GM23338 (cell line): Measurements from ENCODE around the gene ATAD1. TPM values are rescaled to one million over a fixed set of nuclear protein-coding genes. Genes with fewer than 3 reads are reported as not detected.

ENCODE experiments used
- ATAC-seq: fragments of 200-7000 bp; cut with Tn5 transposase; 3 replicates; pipeline ENCODE4 v1.9.1; 2020
- DNase-seq: peaks from one replicate; pipeline ENCODE4 v3.0.0-alpha.2; 2015; ENCODE audit warnings: low spot score
- H2AFZ ChIP-seq: fragments of 200-600 bp; sonication (generic); 2 replicates; pipeline ENCODE4 v1.8.0; 2016; ENCODE audit warnings: antibody characterized with exemption, mild to moderate bottlenecking, moderate library complexity
- H3F3A ChIP-seq: fragments of 200-600 bp; sonication (generic); replicated peaks from 2 replicates; pipeline ENCODE4 v1.8.0; 2017; ENCODE audit warnings: antibody characterized with exemption, mixed run types, low read depth
- H3K27ac ChIP-seq: fragments of 200-600 bp; sonication (generic); 2 replicates; pipeline ENCODE4 v1.6.1; 2016; ENCODE audit warnings: low read depth
- H3K27me3 ChIP-seq: fragments of 200-600 bp; sonication (generic); 2 replicates; pipeline ENCODE4 v1.8.0; 2016; ENCODE audit warnings: mild to moderate bottlenecking, mixed run types, moderate library complexity; ENCODE audit not compliant: insufficient read depth
- H3K36me3 ChIP-seq: fragments of 200-600 bp; sonication (generic); 2 replicates; pipeline ENCODE4 v1.8.0; 2016; ENCODE audit warnings: mild to moderate bottlenecking; ENCODE audit not compliant: insufficient read depth
- H3K4me1 ChIP-seq: fragments of 200-600 bp; sonication (generic); 2 replicates; pipeline ENCODE4 v1.8.0; 2016; ENCODE audit warnings: mild to moderate bottlenecking, moderate library complexity; ENCODE audit not compliant: insufficient read depth
- H3K4me2 ChIP-seq: fragments of 200-600 bp; sonication (generic); 2 replicates; pipeline ENCODE4 v1.7.1; 2017; ENCODE audit warnings: mixed run types
- H3K4me3 ChIP-seq: fragments of 200-600 bp; sonication (generic); 2 replicates; pipeline ENCODE4 v1.6.1; 2016; ENCODE audit warnings: mixed run types
- H3K79me2 ChIP-seq: fragments of 200-600 bp; sonication (generic); replicated peaks from 2 replicates; pipeline ENCODE4 v1.8.0; 2017; ENCODE audit warnings: mild to moderate bottlenecking; ENCODE audit not compliant: insufficient read depth
- H3K9me2 ChIP-seq: fragments of 200-600 bp; sonication (generic); 2 replicates; pipeline ENCODE4 v1.8.0; 2017; ENCODE audit not compliant: insufficient read depth
- H4K20me1 ChIP-seq: fragments of 200-600 bp; sonication (generic); replicated peaks from 2 replicates; pipeline ENCODE4 v1.8.0; 2017; ENCODE audit warnings: mild to moderate bottlenecking; ENCODE audit not compliant: insufficient read depth
- H3K27ac Mint-ChIP-seq: 2 replicates; pipeline ENCODE4 v1.8.0; 2020; ENCODE audit warnings: inconsistent platforms, mild to moderate bottlenecking, moderate library complexity, mixed read lengths
- H3K27me3 Mint-ChIP-seq: 3 replicates; pipeline ENCODE4 v1.8.0; 2022; ENCODE audit warnings: low read depth, mild to moderate bottlenecking, moderate library complexity, mixed read lengths, inconsistent platforms; ENCODE audit not compliant: insufficient read depth, poor library complexity
- H3K36me3 Mint-ChIP-seq: 3 replicates; pipeline ENCODE4 v1.8.0; 2021; ENCODE audit warnings: low read depth, mild to moderate bottlenecking, inconsistent platforms, moderate library complexity, mixed read lengths
- H3K4me1 Mint-ChIP-seq: 3 replicates; pipeline ENCODE4 v1.8.0; 2020; ENCODE audit warnings: mild to moderate bottlenecking, inconsistent platforms, mixed read lengths
- H3K4me3 Mint-ChIP-seq: 3 replicates; pipeline ENCODE4 v1.8.0; 2021; ENCODE audit warnings: moderate library complexity, mild to moderate bottlenecking, inconsistent platforms, mixed read lengths
- H3K9me3 Mint-ChIP-seq: 3 replicates; pipeline ENCODE4 v1.8.0; 2020; ENCODE audit warnings: moderate library complexity, mild to moderate bottlenecking, inconsistent platforms, mixed read lengths
- CREB1 ChIP-seq: fragments of 250-450 bp; sonication (Bioruptor Pico); IDR thresholded peaks from 2 replicates; pipeline ENCODE4 v1.5.0; 2020; ENCODE audit warnings: low read depth, mild to moderate bottlenecking, moderate library complexity
- EZH2 ChIP-seq: fragments of 200-600 bp; sonication (generic); IDR thresholded peaks from one replicate; pipeline ENCODE4 v1.8.0; 2017; ENCODE audit warnings: antibody characterized with exemption, mild to moderate bottlenecking, low read depth; ENCODE audit not compliant: unreplicated experiment
- EZH2phosphoT487 ChIP-seq: fragments of 200-600 bp; sonication (generic); IDR thresholded peaks from one replicate; pipeline ENCODE4 v1.8.1; 2018; ENCODE audit warnings: antibody characterized with exemption; ENCODE audit not compliant: unreplicated experiment
- JUNB ChIP-seq: IDR thresholded peaks from one replicate; pipeline ENCODE4 v1.6.1; 2016; ENCODE audit warnings: antibody characterized with exemption; ENCODE audit not compliant: unreplicated experiment
- NANOG ChIP-seq: IDR thresholded peaks from 2 replicates; pipeline ENCODE4 v1.6.1; 2016; ENCODE audit warnings: antibody characterized with exemption, borderline replicate concordance
- POLR2AphosphoS5 ChIP-seq: IDR thresholded peaks from 2 replicates; pipeline ENCODE4 v1.6.1; 2016; ENCODE audit warnings: antibody characterized with exemption, low read depth
- STAT1 ChIP-seq: IDR thresholded peaks from one replicate; pipeline ENCODE4 v1.6.1; 2016; ENCODE audit warnings: antibody characterized with exemption; ENCODE audit not compliant: unreplicated experiment
- ZNF114 ChIP-seq: fragments of 250-450 bp; sonication (Bioruptor Pico); IDR thresholded peaks from 2 replicates; pipeline ENCODE4 v1.5.0; 2020; ENCODE audit warnings: mild to moderate bottlenecking, moderate library complexity
- ZNF331 ChIP-seq: fragments of 250-450 bp; sonication (Bioruptor Pico); IDR thresholded peaks from 2 replicates; pipeline ENCODE4 v1.5.0; 2020; ENCODE audit warnings: low read depth, mild to moderate bottlenecking, moderate library complexity
- polyA plus RNA-seq: library from polyadenylated mRNA; unstranded; fragments of >200 nt; fragmentation: Nextera tagmentation; extraction: Ambion mirVana; gene quantifications from 2 replicates; pipeline ENCODE4 v1.2.1, GENCODE V29; 2016
- total RNA-seq: library from RNA; depleted of rRNA; stranded (reverse); fragments of >200 nt; shearing (Covaris generic); gene quantifications from 2 replicates; pipeline ENCODE4 v1.2.3, GENCODE V29; 2014
- TF ChIP-seq, protein P1 (sequence below): IDR thresholded peaks from 2 replicates; pipeline ENCODE4 v1.6.1; 2016; ENCODE audit warnings: antibody characterized with exemption
- TF ChIP-seq, protein P2 (sequence below): fragments of 250-450 bp; sonication (Bioruptor Pico); IDR thresholded peaks from 2 replicates; pipeline ENCODE4 v1.5.0; 2020; ENCODE audit warnings: mild to moderate bottlenecking, moderate library complexity
- TF ChIP-seq, protein P3 (sequence below), 2 experiments: fragments of 200-600 bp in 1 of 2; sonication (generic) in 1 of 2; conservative IDR thresholded peaks; 2 replicates each; pipeline versions ENCODE4 v1.5.1 to v1.6.1; 2016 to 2017; ENCODE audit warnings: antibody characterized with exemption in 2 of 2, low read depth in 2 of 2, mild to moderate bottlenecking in 2 of 2, moderate library complexity in 1 of 2
- TF ChIP-seq, protein P4 (sequence below): IDR thresholded peaks from one replicate; pipeline ENCODE4 v1.6.1; 2018; ENCODE audit warnings: antibody characterized with exemption; ENCODE audit not compliant: unreplicated experiment

Gene ATAD1
- total and polyA plus RNA-seq, 2 experiments from 2014 or later = 30.3 to 49.6 TPM

DNA sequence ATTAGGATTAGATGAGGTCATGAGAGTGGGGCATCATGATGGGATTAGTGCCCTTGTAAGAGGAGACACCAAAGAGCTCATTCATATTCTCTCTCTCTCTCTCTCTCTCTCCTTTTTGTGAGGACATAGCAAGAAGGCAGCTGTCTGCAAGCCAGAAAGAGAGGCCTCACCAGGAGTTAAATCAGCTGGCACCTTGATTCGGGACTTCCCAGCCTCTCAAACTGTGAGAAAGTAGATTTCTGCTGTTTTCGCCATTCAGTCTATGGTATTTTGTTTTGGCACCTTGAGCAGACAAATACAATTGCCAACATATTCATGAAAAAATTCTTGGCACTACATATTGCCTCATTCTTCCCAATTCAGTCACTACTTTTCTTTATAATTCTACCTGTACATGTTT is 20.6 kb upstream of the ATAD1 start:
- no peak overlapping the region for H3K4me3 ChIP-seq
- no peak for DNase-seq
- H3K36me3 Mint-ChIP-seq = no peaks in the 10 kb centered on the region
- no peak for ATAC-seq
- H3K4me2 ChIP-seq = no peak overlapping the region
- H3K4me3 Mint-ChIP-seq = no peak overlapping the region
- H3K4me1 ChIP-seq = no peaks in the 10 kb centered on the region
- TF ChIP-seq EZH2 (no peak), CREB1 (CRISPR knock-in tag) (no peak), NANOG (no peak), EZH2phosphoT487 (no peak), STAT1 (no peak), ZNF331 (no peak), JUNB (no peak), POLR2AphosphoS5 (no peak), ZNF114 (CRISPR knock-in tag) (no peak)
- TF ChIP-seq, protein P1, sequence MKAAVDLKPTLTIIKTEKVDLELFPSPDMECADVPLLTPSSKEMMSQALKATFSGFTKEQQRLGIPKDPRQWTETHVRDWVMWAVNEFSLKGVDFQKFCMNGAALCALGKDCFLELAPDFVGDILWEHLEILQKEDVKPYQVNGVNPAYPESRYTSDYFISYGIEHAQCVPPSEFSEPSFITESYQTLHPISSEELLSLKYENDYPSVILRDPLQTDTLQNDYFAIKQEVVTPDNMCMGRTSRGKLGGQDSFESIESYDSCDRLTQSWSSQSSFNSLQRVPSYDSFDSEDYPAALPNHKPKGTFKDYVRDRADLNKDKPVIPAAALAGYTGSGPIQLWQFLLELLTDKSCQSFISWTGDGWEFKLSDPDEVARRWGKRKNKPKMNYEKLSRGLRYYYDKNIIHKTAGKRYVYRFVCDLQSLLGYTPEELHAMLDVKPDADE = no peak
- TF ChIP-seq, protein P2, sequence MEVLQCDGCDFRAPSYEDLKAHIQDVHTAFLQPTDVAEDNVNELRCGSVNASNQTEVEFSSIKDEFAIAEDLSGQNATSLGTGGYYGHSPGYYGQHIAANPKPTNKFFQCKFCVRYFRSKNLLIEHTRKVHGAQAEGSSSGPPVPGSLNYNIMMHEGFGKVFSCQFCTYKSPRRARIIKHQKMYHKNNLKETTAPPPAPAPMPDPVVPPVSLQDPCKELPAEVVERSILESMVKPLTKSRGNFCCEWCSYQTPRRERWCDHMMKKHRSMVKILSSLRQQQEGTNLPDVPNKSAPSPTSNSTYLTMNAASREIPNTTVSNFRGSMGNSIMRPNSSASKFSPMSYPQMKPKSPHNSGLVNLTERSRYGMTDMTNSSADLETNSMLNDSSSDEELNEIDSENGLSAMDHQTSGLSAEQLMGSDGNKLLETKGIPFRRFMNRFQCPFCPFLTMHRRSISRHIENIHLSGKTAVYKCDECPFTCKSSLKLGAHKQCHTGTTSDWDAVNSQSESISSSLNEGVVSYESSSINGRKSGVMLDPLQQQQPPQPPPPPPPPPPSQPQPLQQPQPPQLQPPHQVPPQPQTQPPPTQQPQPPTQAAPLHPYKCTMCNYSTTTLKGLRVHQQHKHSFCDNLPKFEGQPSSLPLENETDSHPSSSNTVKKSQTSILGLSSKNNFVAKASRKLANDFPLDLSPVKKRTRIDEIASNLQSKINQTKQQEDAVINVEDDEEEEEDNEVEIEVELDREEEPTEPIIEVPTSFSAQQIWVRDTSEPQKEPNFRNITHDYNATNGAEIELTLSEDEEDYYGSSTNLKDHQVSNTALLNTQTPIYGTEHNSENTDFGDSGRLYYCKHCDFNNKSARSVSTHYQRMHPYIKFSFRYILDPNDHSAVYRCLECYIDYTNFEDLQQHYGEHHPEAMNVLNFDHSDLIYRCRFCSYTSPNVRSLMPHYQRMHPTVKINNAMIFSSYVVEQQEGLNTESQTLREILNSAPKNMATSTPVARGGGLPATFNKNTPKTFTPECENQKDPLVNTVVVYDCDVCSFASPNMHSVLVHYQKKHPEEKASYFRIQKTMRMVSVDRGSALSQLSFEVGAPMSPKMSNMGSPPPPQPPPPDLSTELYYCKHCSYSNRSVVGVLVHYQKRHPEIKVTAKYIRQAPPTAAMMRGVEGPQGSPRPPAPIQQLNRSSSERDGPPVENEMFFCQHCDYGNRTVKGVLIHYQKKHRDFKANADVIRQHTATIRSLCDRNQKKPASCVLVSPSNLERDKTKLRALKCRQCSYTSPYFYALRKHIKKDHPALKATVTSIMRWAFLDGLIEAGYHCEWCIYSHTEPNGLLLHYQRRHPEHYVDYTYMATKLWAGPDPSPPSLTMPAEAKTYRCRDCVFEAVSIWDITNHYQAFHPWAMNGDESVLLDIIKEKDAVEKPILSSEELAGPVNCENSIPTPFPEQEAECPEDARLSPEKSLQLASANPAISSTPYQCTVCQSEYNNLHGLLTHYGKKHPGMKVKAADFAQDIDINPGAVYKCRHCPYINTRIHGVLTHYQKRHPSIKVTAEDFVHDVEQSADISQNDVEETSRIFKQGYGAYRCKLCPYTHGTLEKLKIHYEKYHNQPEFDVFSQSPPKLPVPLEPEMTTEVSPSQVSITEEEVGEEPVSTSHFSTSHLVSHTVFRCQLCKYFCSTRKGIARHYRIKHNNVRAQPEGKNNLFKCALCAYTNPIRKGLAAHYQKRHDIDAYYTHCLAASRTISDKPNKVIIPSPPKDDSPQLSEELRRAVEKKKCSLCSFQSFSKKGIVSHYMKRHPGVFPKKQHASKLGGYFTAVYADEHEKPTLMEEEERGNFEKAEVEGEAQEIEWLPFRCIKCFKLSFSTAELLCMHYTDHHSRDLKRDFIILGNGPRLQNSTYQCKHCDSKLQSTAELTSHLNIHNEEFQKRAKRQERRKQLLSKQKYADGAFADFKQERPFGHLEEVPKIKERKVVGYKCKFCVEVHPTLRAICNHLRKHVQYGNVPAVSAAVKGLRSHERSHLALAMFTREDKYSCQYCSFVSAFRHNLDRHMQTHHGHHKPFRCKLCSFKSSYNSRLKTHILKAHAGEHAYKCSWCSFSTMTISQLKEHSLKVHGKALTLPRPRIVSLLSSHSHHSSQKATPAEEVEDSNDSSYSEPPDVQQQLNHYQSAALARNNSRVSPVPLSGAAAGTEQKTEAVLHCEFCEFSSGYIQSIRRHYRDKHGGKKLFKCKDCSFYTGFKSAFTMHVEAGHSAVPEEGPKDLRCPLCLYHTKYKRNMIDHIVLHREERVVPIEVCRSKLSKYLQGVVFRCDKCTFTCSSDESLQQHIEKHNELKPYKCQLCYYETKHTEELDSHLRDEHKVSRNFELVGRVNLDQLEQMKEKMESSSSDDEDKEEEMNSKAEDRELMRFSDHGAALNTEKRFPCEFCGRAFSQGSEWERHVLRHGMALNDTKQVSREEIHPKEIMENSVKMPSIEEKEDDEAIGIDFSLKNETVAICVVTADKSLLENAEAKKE (CRISPR knock-in tag) = no peak
- TF ChIP-seq, protein P3, sequence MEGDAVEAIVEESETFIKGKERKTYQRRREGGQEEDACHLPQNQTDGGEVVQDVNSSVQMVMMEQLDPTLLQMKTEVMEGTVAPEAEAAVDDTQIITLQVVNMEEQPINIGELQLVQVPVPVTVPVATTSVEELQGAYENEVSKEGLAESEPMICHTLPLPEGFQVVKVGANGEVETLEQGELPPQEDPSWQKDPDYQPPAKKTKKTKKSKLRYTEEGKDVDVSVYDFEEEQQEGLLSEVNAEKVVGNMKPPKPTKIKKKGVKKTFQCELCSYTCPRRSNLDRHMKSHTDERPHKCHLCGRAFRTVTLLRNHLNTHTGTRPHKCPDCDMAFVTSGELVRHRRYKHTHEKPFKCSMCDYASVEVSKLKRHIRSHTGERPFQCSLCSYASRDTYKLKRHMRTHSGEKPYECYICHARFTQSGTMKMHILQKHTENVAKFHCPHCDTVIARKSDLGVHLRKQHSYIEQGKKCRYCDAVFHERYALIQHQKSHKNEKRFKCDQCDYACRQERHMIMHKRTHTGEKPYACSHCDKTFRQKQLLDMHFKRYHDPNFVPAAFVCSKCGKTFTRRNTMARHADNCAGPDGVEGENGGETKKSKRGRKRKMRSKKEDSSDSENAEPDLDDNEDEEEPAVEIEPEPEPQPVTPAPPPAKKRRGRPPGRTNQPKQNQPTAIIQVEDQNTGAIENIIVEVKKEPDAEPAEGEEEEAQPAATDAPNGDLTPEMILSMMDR (conservative IDR thresholded peaks at IDR 0.05; ENCODE audit: low read depth in 2 of 2) = no peak
- TF ChIP-seq, protein P4, sequence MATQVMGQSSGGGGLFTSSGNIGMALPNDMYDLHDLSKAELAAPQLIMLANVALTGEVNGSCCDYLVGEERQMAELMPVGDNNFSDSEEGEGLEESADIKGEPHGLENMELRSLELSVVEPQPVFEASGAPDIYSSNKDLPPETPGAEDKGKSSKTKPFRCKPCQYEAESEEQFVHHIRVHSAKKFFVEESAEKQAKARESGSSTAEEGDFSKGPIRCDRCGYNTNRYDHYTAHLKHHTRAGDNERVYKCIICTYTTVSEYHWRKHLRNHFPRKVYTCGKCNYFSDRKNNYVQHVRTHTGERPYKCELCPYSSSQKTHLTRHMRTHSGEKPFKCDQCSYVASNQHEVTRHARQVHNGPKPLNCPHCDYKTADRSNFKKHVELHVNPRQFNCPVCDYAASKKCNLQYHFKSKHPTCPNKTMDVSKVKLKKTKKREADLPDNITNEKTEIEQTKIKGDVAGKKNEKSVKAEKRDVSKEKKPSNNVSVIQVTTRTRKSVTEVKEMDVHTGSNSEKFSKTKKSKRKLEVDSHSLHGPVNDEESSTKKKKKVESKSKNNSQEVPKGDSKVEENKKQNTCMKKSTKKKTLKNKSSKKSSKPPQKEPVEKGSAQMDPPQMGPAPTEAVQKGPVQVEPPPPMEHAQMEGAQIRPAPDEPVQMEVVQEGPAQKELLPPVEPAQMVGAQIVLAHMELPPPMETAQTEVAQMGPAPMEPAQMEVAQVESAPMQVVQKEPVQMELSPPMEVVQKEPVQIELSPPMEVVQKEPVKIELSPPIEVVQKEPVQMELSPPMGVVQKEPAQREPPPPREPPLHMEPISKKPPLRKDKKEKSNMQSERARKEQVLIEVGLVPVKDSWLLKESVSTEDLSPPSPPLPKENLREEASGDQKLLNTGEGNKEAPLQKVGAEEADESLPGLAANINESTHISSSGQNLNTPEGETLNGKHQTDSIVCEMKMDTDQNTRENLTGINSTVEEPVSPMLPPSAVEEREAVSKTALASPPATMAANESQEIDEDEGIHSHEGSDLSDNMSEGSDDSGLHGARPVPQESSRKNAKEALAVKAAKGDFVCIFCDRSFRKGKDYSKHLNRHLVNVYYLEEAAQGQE = no peak
- no peak overlapping the region for H3K27ac Mint-ChIP-seq
- no peaks in the 10 kb centered on the region for H3K79me2 ChIP-seq
- no peaks in the 10 kb centered on the region for H3K27me3 ChIP-seq
- H3K9me2 ChIP-seq = no peaks in the 10 kb centered on the region
- H3K4me1 Mint-ChIP-seq = peaks cover 3% of the 10 kb centered on the region; the same call in 1 of the 3 replicates
- no peaks in the 10 kb centered on the region for H3K27me3 Mint-ChIP-seq
- no peak overlapping the region for H3K27ac ChIP-seq
- no peaks in the 10 kb centered on the region for H3K9me3 Mint-ChIP-seq
- H3K36me3 ChIP-seq = no peaks in the 10 kb centered on the region
- H2AFZ ChIP-seq = no peak overlapping the region
- no peaks in the 10 kb centered on the region for H3F3A ChIP-seq
- no peaks in the 10 kb centered on the region for H4K20me1 ChIP-seq
